Colon (tissue), 2 donors: ENCODE measurements around the gene SYT8.
"Not testable (repeated sequence)": the region's sequence is repeated elsewhere in the genome, so short reads cannot be mapped to it uniquely, and the experiment has no call there.

ENCODE experiments used
- FAIRE-seq: peaks from 2 replicates; lab custom pipeline; 2012; peaks lifted over from hg19 to GRCh38; lab: Jason Lieb, UNC
- donor health status: control.
- donor health status: control.

The SYT8 gene

DNA sequence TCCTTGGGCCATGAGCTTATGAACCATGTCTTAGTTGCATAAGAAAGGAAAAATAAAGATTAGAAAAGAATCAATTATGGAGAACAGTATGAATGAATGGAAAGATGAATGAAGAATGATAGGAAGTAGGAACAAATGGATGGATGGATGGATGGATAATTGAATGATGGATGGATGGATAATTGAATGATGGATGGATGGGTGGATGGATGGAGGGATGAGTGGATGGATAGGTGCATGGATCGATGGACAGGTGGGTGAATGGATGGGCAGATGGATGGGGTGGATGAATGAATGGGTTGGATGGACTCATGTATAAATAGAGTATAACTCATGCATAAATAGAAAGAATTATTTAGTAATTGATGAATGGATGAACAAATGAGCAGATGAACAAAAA is 25.3 kb downstream of the SYT8 start:
- no peak for FAIRE-seq

DNA sequence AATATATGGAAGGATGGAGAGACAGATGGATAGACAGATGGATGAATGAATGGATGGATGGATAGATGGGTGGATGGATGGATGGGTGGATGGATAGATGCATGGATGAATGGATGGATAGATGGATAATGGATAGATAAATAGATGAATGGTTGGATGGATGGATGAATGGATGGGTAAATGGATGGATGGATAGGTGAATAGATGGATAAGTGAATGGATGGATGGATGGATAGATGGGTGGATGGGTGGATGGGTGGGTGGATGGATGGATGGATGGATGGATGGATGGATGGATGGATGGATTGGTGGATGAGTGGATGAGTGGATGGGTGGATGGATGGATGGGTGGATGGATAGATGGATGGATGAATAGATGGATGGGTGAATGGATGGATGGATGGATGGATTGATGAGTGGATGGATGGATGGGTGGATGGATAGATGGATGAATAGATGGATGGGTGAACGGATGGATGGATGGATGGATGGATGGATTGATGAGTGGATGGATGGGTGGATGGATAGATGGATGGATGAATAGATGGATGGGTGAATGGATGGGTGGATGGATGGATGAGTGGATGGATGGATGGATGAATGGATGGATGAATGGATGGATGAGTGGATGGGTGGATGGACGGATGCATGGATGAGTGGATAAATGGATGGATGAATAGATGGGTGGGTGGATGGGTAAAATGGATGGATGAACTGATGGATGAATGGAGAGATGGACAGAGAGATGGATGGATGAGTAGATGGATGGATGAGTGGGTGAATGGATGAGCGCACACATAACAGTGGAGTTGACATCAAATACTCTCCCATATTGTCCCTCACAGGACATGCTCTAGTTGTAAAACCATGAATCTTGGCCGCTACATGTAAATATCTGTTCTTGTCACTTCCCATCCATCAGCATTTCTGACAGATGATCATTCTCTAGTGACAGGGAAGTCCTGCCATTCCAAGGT is 26.9 kb downstream of the SYT8 start:
- FAIRE-seq = no peak

DNA sequence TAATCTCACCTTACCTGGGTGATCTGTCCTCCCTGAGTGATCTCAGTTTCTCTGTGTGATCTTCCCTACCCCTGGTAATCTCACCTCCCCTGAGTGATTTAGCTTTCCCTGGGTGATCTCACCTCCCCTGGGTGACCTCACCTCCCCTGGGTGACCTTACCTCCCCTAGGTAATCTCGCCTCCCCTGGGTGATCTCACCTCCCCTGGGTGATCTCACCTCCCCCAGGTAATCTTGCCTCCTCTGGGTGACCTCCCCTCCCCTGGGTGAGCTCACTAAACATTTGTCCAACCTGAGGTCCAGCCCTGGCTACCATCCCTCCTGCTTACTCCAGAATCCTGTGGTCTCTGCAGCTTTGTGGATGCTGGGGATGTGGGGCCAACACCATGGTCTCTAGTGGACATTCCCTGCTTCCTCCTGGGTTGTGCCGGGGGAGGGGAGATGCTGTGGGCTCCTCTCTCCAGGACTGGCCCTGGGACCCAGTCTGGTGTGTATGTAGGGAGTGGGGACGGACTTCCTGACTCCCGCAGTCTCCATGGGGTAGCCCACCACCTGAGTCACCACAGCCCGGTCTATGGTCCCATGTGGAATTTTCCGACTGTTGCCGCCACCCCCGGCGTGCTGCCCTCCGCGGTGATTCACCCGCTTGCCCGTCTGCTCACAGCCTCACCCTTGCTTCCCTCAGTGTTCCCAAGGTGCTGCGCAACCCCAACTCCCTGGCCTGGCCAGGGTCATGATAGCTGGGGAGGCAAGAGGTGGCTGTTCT is 28.0 kb downstream of the SYT8 start:
- FAIRE-seq = no peak

DNA sequence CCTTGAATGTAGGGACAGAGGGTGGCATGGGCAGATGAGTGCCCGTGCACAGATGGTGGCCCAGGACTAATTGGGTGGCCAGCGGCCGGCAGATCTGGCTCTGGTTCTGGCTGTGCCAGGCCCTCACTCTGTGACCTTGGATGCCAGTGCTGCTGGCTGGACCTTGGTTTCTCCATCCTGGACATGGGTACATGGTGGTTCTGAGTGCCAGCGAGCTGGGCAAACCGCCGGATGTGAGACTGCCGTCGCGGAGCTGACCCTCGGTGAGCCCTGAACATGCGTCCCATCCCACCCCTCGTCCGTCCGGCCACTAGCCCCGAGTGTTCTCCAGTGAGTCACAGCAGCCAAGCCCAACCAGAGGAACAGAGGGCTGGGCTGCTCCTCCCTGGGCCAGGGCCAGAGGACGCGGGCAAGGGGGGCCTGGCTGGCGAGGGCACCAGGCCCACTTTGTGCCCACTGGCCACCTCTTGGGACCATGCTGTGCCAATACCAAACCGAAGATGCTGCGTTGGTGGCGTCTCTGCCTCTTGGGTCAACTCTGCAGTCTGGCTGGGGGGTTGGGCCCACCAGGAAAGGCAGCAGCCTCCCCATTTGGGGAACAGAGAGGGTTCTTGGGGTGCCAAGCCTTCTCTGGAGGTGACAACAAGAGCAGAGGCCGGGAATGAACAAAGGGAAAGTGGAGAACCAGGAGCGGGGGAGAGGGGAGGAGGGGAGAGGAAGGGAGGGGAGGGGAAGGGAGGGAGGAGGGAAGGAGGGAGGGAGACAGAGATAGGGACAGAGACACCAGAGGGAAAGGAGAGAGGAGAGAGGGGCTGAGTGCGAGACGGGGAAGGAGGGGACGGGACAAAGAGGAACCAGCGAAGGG is 28.8 kb downstream of the SYT8 start:
- no peak for FAIRE-seq

DNA sequence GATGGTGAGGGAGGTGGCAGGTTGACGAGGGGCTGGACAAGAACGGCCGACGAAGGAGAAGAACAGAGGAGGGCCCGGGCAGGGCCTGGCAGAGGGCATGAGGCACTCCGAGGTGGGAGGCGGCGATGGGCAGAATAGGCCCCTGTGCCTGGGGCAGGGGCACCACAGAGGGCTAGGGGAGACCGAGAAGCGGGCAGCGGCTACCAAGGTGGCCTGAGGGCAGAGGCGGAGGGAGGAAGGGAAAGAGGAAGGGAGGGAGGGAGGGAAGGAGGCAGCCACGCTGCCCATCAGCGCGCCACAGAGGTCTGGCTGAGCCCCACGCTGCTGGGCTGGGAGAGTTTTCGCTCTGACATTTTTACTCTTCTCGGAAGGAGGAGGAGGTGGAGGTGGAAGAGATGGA is 29.4 kb downstream of the SYT8 start:
- FAIRE-seq = no peak

DNA sequence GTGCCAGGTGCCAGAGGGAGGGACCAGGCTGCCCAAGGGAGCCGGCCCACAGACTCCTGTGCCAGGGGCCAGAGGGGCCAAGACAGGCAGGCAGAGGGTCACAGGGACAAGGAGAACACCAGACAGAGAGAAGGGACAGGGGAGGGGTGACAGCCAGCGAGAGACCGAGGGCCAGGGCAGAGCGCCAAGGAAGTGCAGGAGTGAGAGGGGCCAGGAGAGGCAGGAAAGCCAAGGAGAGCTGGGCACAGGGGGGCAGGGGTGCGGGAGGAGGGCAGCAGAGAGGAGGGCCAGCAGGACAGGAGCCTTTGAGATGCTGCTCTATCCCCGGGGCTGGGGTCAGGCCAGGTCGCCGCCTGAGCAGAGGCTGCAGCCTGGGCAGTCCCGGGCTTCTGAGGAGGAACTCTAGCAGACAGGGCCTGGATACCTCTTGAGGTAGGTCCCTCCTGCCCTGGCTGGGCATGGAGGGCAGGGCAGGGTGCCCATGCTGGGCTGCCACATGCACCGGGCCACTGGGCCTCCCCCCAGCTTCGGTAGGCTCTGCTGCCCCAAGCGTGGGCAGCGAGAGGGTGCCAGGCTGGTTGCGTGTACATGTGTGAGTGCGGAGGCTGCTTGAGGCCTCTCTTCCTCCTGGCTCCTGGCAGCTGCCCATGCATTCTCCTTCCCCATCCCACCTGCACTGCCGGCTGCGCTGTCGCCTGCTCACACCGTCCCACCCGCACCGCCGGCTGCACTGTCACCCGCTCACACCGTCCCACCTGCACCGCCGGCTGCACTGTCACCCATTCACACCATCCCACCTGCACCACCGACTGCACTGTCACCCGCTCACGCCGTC is 30.3 kb downstream of the SYT8 start:
- no peak for FAIRE-seq

DNA sequence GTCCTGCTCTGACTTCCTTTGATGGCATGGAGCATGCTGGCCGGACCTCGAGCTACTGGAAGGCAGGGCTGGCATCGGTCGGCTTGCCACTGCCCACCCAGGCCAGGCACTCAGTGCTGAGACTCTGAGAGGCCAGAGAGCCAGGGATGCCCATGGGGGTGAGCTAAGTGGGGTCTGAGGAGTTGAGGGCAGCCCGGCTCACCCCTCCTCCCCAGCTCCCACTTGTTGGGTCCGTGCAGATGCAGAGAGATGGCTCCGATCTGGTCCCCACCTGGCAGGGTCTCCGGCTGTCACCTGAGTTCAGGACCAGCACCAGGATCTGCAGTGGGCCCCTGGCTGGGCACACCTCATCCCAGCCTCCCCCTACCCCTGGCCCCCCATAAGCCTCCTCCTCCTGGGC is 31.4 kb downstream of the SYT8 start:
- no peak for FAIRE-seq

DNA sequence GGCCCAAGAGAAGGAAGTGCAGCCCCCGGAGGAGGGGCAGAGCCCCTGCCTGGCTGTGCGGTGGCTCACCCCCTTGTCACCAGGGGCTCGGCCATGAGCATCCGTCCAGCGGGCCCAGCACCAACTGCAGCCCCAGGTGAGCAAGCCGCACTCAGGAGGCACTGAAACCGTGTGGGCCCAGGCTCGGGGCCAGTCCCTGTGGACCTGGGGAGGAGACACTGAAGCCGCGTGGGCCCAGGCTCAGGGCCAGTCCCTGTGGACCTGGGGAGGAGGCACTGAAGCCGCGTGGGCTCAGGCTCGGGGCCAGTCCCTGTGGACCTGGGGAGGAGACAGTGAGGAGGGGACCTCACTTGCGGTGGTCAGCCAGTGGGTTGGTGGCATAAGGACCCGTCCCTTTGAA is 32.0 kb downstream of the SYT8 start:
- FAIRE-seq = no peak

DNA sequence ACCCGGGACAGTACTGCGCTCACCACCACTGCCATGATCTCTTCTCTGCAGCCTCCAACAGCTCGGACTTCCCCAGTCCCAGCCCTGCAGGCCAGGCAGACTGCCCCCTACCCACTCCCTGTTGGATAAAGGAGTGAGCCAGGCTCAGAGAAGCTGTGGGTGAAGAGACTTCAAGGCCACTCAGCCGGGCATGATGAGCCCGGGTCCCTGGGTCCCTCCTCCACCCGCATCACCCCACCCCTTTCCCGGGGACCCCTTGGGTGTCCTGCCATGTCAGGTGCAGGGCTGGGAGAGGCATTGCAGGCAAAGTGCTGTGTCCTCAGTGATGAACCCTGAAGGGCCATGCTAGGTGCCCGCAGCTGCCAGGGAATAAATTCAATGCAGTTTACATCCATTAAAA is 32.6 kb downstream of the SYT8 start:
- FAIRE-seq = no peak

DNA sequence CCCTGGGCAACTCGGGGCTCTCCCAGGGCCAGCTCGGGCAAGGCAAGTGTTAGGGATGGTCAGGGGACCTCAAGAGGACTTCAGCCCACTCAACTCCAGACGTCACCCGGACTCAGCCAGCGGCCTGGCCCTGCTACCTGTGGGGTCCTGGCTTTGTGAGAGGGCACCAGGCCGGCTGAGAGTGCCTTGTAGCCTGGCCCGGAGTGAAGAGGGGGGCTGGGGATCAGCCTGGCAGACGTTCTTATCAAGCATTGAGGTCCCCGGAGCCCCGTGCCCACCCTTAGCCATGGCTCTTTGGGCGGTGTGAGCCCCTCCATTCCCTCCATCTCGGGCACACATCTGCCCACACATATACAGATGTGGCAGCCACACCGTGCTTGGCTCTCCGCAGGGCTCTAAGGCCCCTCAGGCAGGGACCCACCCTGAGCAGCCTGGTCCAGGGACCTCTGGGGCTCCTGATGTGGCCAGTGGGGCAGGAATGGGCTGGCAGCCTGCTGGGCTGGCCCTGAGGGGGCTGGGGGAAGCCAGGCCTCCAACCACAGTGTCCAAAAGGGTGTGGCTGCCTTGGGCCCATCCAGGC is 33.4 kb downstream of the SYT8 start:
- FAIRE-seq = no peak

DNA sequence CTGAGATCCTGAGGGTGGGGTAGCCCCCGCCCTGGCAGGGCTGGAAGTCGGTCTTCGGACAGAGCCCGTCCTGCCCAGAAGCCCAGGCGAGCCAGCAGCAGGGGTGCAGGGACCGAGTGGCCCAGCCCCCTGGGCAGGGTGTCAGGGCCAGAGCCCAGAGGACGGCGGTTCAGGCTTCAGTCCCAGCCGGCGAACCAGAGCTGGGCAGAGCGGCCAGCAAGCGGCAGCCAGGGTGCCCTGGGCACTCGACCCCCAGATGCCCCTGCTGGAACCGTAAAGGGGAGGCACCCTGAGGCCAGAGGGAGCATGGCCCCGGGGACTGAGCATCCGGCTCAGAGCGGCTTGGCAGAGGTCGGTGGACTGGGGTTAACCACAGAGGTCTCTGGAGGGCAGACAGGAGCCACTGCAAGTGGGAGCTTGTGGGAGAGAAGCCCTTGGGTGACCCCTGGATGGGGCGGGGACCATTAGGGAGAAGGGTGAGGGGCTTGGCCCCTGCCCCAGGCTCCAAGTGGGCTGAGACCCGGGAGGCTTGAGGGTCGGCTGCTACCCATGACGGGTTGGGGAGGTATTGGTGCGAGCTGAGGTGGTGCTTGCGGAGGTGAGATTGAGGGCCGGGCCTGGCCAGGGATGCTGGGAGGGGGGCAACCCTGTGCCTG is 34.0 kb downstream of the SYT8 start:
- FAIRE-seq = no peak

DNA sequence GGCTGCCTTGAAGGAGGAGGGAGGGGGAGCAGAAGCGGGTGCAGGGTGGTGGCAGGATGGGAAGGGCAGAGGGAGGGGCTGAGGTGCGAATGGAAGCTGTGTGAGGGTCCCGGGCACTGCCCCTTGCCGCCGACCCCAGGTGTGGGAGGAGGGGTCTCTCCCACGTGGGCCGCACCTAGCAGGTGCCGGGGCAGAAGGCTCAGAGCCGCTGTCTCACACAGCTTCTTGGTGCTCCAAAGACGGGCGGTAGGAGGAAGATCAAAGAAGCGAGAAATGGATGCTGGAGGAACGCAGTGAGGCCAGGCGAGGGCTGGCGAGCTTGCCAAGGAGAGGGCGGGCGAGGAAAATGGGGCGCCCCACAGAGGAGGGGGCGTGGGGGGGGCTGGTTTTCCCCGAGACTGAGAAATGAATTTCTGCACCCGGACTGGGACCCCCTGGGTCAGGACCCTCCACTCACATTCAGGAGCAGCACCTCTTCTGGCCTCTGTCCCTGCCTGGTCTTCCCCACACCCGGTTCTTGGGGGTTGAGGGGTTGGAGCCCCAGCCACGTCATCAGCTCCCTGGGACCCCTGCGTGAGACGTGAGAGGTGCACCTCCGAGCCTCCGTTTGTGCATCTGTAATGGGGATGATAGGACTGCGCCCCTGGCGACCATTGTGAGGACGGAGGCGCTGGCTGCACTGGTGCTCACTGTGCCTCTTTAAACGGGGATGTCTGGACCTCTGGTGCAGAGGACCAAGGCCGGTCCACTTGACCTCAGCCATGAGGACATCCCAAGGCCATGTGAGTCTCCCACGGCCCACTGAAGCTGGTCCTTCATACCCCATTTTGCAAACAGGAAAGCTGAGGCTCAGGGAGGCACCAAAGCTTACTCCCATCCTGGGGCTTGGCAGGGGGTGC is 34.9 kb downstream of the SYT8 start:
- no peak for FAIRE-seq

DNA sequence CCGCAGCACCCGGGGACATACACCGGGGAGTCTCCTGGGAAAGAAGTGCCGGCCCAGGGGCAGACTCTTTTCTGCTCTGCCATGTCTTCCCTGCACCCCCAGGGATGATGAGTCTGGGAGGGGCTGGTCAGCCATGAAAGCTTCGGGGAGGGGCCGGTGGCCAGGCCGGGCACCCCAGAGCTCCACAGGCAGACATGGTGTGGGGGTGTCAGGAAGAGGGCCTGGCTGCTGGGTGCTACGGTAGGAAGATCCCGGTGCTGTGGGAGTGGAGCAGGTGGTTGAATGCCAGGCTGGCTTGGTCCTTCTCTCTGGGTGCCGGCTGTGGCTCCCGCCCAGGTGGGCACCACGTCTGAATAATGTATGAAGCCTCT is 35.5 kb downstream of the SYT8 start:
- no peak for FAIRE-seq

DNA sequence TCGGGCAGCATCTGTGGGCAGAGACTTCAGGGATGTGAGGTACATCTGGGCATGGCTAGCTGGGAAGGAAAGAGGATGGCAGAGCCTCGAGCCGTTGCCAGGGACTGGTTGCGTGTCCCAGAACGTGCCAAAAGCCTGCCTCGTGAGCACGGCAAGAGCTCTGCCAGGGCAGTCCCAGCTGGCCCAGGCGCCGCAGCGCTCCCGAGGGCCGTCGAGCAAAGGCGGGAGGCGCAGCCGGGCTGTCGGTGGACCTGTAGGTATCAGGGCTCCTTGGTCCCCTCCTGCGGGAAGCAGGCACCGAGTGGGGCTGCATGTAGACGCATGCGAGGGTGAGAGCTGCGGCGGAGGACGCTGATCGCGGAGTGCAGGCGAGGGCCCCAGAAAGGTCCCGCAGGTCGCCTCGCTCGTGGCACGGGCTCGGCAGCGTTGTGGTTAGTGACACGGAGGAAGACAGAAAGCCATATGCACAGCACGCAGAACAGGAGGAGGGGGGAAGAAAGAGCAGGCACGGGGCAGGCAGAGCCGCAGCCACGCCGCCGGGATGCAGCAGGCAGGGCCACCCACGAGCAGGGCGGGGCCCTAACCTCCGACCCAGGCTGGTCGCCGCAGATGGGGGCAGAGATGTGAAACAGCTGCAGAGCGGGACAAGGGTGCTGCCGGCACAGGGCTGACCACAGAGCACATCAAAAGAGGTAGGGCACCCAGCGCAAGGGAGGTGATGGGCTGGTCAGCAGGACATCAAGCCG is 36.1 kb downstream of the SYT8 start:
- no peak for FAIRE-seq

DNA sequence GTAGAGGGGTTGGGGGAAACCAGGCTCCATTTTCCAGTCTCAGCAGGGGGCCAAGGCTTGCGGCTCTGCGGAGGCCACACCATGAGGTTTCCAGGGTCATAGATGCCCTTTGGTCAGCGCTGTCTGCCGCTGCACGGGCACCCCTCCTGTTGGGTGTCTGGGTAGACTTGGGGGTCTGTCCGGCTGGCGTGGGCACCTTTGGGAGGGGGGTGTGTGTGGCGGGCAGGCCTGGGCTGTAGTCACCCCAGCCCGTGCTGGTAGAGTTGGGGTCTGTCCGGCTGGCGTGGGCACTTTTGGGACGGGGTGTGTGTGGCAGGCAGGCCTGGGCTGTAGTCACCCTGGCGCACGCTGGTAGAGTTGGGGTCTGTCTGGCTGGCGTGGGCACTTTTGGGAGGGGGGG is 36.7 kb downstream of the SYT8 start:
- FAIRE-seq = no peak

DNA sequence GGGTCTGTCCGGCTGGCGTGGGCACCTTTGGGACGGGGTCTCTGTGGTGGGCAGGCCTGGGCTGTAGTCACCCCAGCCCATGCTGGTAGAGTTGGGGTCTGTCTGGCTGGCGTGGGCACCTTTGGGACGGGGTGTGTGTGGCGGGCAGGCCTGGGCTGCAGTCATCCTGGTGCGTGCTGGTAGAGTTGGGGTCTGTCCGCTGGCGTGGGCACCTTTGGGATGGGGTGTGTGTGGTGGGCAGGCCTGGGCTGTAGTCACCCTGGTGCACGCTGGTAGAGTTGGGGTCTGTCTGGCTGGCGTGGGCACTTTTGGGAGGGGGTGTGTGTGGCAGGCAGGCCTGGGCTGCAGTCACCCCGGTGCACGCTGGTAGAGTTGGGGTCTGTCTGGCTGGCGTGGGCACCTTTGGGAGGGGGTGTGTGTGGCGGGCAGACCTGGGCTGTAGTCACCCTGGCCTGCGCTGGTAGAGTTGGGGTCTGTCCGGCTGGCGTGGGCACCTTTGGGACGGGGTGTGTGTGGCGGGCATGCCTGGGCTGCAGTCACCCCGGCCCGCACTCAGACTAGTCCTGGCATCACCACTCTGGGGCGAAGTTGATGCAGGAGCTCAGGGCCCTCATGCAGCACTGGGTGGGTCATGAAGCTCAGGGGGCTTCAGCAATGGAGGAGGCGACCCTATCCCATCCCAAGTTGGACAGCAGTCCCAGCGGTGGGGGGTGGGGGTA is 37.6 kb downstream of the SYT8 start:
- no peak for FAIRE-seq

DNA sequence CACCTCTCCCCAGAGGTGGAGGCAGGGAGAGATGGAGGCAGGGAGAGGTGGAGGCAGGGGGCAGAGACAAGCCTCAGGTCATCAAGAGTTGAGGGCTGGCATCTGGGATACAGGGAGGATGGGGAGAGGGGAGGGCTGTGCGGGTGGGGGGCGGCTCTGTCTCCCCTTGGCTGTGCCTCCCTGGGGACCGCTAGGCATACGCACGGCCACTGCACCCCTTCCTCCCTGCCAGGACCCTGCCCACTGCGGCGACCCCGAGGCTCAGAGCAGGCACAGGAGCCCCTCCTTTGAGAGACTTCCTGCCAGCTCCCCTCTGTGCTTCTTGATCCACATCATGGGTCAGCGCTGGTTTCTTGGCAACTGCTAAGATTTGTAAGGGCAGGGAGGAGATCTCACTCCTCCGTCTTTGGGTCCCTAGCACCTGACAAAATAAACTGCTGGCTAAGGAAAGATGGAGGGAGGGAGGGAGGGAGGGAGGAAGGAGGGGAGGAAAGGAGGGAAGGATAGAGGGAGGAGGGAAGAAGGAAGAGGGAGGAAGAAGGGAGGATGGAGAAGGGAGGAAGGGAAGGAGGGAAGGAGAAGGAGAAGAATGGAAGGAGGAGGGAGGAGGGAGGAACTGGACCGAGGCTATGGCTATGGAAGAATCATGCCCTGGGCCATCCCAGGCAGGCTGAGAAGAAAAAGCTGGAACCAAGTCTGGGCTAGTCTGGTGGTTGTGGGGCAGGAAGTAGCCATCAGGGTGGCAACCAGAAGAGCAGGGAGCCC is 38.4 kb downstream of the SYT8 start:
- FAIRE-seq = no peak

DNA sequence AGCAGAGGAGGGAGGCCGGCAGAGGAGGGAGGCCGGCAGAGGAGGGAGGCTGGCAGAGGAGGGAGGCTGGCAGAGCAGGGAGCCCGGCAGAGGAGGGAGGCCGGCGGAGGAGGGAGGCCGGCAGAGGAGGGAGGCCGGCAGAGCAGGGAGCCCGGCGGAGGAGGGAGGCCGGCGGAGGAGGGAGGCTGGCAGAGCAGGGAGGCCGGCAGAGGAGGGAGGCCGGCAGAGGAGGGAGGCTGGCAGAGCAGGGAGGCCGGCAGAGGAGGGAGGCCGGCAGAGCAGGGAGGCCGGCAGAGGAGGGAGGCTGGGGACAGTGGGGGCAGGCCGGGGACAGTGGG is 39.0 kb downstream of the SYT8 start:
- not testable (repeated sequence) for FAIRE-seq
